ENCODE measurements around the gene PDP2.

GRCh38 chr16:66911112-66911511 lies 30.8 kb downstream of the PDP2 start:
- no peak for TF ChIP-seq CTCF (IDR thresholded peaks at IDR 0.05; ENCODE audit: borderline replicate concordance, extremely low read depth, low read length, poor library complexity, severe bottlenecking)
- no peak for TF ChIP-seq EZH2 (IDR thresholded peaks at IDR 0.05; ENCODE audit: borderline replicate concordance, low read depth, low read length, severe bottlenecking)
